Spleen (tissue), 13 donors: ENCODE data around the gene CEP170B. TPM values are rescaled to one million over a fixed set of nuclear protein-coding genes. Genes with fewer than 3 reads are reported as not detected.
A peak's percentile ranks its signal among the peaks of the same experiment; 100 is the strongest.

Experiments
- DNase-seq: peaks from one replicate; pipeline ENCODE4 v3.0.0-alpha.2; 2020
- H3K27ac ChIP-seq, 8 donors: fragments of 200-600 bp; sonication (generic) in 7 of 8; 1 replicate in 4 of 8; 2 replicates in 4 of 8; pipeline versions ENCODE4 v1.5.0 to v1.8.0; 2016 to 2021; ENCODE audit warnings: inconsistent platforms in 4 of 8, mild to moderate bottlenecking in 4 of 8, moderate library complexity in 1 of 8
- H3K27me3 ChIP-seq, 7 donors: fragments of 200-600 bp; sonication (generic) in 6 of 7; replicated peaks in 1 of 7; 1 replicate in 4 of 7; 2 replicates in 3 of 7; pipeline versions ENCODE4 v1.5.0 to v1.8.0; 2016 to 2021; ENCODE audit warnings: inconsistent platforms in 3 of 7, mild to moderate bottlenecking in 1 of 7
- H3K36me3 ChIP-seq, 6 donors: fragments of 200-600 bp; sonication (generic) in 5 of 6; 1 replicate in 4 of 6; 2 replicates in 2 of 6; pipeline versions ENCODE4 v1.5.0 to v1.8.0; 2016 to 2021; ENCODE audit warnings: inconsistent platforms in 2 of 6
- H3K4me1 ChIP-seq, 6 donors: fragments of 200-600 bp; sonication (generic) in 5 of 6; 1 replicate in 3 of 6; 2 replicates in 3 of 6; pipeline versions ENCODE4 v1.5.0 to v1.8.0; 2016 to 2021; ENCODE audit warnings: inconsistent platforms in 3 of 6
- H3K4me3 ChIP-seq, 8 donors: fragments of 200-600 bp; sonication (generic) in 7 of 8; 1 replicate in 4 of 8; 2 replicates in 4 of 8; pipeline versions ENCODE4 v1.5.0 to v1.8.0; 2016 to 2021; ENCODE audit warnings: inconsistent platforms in 4 of 8, mild to moderate bottlenecking in 4 of 8, moderate library complexity in 2 of 8
- H3K9me3 ChIP-seq, 8 donors: fragments of 200-600 bp; sonication (generic) in 7 of 8; 1 replicate in 4 of 8; 2 replicates in 4 of 8; pipeline versions ENCODE4 v1.5.0 to v1.8.0; 2016 to 2021; ENCODE audit warnings: inconsistent platforms in 4 of 8
- CTCF ChIP-seq, 11 experiments: fragments of 200-600 bp in 7 of 11; fragments of 450-650 bp in 4 of 11; sonication (generic) in 4 of 11; IDR thresholded peaks in 8 of 11; conservative IDR thresholded peaks in 3 of 11; 1 replicate in 7 of 11; 2 replicates in 4 of 11; pipeline versions ENCODE4 v1.4.0 to v1.8.0; 2016 to 2021; ENCODE audit warnings: antibody characterized with exemption in 11 of 11, inconsistent platforms in 4 of 11, mild to moderate bottlenecking in 1 of 11
- POLR2A ChIP-seq, 3 donors: fragments of 450-650 bp; IDR thresholded peaks; one replicate each; pipeline ENCODE4 v1.5.1; 2017; ENCODE audit warnings: antibody characterized with exemption in 3 of 3, mild to moderate bottlenecking in 1 of 3
- POLR2AphosphoS5 ChIP-seq, 3 donors: sonication (generic); formaldehyde crosslinking; IDR thresholded peaks; one replicate each; pipeline ENCODE4 v1.5.1; 2017; ENCODE audit warnings: antibody characterized with exemption in 3 of 3
- WGBS, 5 donors: extraction: QIAGEN DNeasy Blood & Tissue Kit in 3 of 5; methylation state at CpG; one replicate each; pipeline versions ENCODE4 v1.1.5 to v1.1.7; 2013 to 2018; 5-methylcytosine and 5-hydroxymethylcytosine counted together
- intact Hi-C: fragments of 100-400 bp; cut with DNase I; formaldehyde crosslinking; loops from one replicate; pipeline ENCODE4 v1.15.0; 2023; ENCODE audit warnings: low total_unique reads
- long read RNA-seq, 2 donors: transcript quantifications; one replicate each; lab custom pipeline, GENCODE V29; 2026
- polyA plus RNA-seq, 3 donors: library from polyadenylated mRNA; stranded (reverse); fragments of 200-250 nt; gene quantifications; one replicate each; pipeline ENCODE4 v1.2.1, GENCODE V29; 2013
- total RNA-seq, 7 donors: library from RNA; depleted of rRNA in 3 of 7; stranded (reverse); fragments of >200 nt in 3 of 7; fragmentation: NEBNext Ultra II Directional in 4 of 7; extraction: Animal tissue kit (Norgen Biotek cat#: 25700) in 4 of 7; gene quantifications; one replicate each; pipeline versions ENCODE4 v1.1.0 to v1.2.1, GENCODE V29; 2016 to 2021
- donor health status: healthy with polysubstance abuse.
- donor health status: DM: no; HTN: no; CAD: no; lungs with moderate emphysema.
- donor health status: DM: no; HTN: no; CAD: no.
- donor health status: Bipolar disorder and iron deficiency.
- donor health status: healthy.
- donor health status: DM: no; HTN: no; CAD: no.
- donor health status: DM: yes; HTN: yes; CAD: no.

The CEP170B gene
- 10 to 100 TPM in 1 of 7 donors, 1 to 10 TPM in 6; 5.2 to 12.6 (median 5.9) TPM for total RNA-seq
- 1 to 10 TPM in 1 of 3 donors, under 1 TPM in 2; 0.58 to 3.8 (median 0.72) TPM for polyA plus RNA-seq
- long read RNA-seq, donor 1, partial matches to known transcripts: 0 of 1 reads
- long read RNA-seq, donor 1, other reads (novel, unspliced or antisense): 0 of 1 reads
- long read RNA-seq, donor 2: 0 reads

- DNase-seq: peak; percentile 74
- Histone ChIP-seq H3K9me3 (no peaks in the 10 kb centered on the region), H3K27ac (peak within 1 kb of the TSS in 4 of 8 donors; percentile 31 to 55 (median 53)), H3K4me3 (peak within 1 kb of the TSS; percentile 32 to 81 (median 51)), H3K36me3 (no peaks in the 10 kb centered on the region), H3K27me3 (peaks cover 3 to 71% (median 32%) of the 10 kb centered on the region in 7 donors), H3K4me1 (peaks cover 8 to 33% (median 22%) of the 10 kb centered on the region in 6 donors)
- no peak for TF ChIP-seq POLR2A (IDR thresholded peaks at IDR 0.05)
- TF ChIP-seq POLR2AphosphoS5 (IDR thresholded peaks at IDR 0.05): no peak
- no peak for TF ChIP-seq CTCF (IDR thresholded peaks at IDR 0.05 in 8 of 11, conservative IDR thresholded peaks at IDR 0.05 in 3 of 11)
- 1 to 2% (median 1%) methylated on average over 38 to 84 of the region's 88 CpGs for WGBS, 5 donors
- intact Hi-C loops: no loop called here
Observed at GRCh38 chr14:104865081-104865630, at the start of gene CEP170B. Gene CEP170B (plus strand): TSS chr14:104865268. CDS start chr14:104868451, 3,183 bp downstream.

GRCh38 chr14:104816616-104816884 is 48.5 kb upstream of the CEP170B start:
- no peak for DNase-seq
- H3K4me3 ChIP-seq: peak overlapping the region; percentile 78 to 94 (median 90)
- peaks cover 13 to 54% (median 41%) of the 10 kb centered on the region in 6 donors for H3K4me1 ChIP-seq
- no peaks in the 10 kb centered on the region for H3K27me3 ChIP-seq
- no peak for TF ChIP-seq CTCF (IDR thresholded peaks at IDR 0.05 in 8 of 11, conservative IDR thresholded peaks at IDR 0.05 in 3 of 11)
- TF ChIP-seq POLR2A (IDR thresholded peaks at IDR 0.05): no peak
- TF ChIP-seq POLR2AphosphoS5 (IDR thresholded peaks at IDR 0.05): no peak
- peaks cover 0 to 6% (median 0%) of the 10 kb centered on the region in 6 donors for H3K36me3 ChIP-seq
- peaks cover 0 to 4% (median 0%) of the 10 kb centered on the region in 8 donors for H3K9me3 ChIP-seq
- intact Hi-C loops: no loop called here
- H3K27ac ChIP-seq: peak overlapping the region; percentile 92 to 97 (median 94)
- WGBS, 5 donors: 0 to 9% (median 5%) methylated on average over 4 to 8 of the region's 8 CpGs

GRCh38 chr14:104817930-104818713 is 46.9 kb upstream of the CEP170B start:
- DNase-seq: peak; percentile 69
- 95 to 99% (median 96%) methylated on average over 8 of the region's 8 CpGs for WGBS, 5 donors
- peaks cover 13 to 54% (median 41%) of the 10 kb centered on the region in 6 donors for H3K4me1 ChIP-seq

More at GRCh38 chr14:104817930-104818713, 46.9 kb upstream of the CEP170B start:
- no peak overlapping the region for H3K4me3 ChIP-seq
- no peaks in the 10 kb centered on the region for H3K27me3 ChIP-seq
- peaks cover 0 to 6% (median 0%) of the 10 kb centered on the region in 6 donors for H3K36me3 ChIP-seq
- intact Hi-C loops: no loop called here
- TF ChIP-seq POLR2AphosphoS5 (IDR thresholded peaks at IDR 0.05): no peak
- TF ChIP-seq POLR2A (IDR thresholded peaks at IDR 0.05): no peak
- TF ChIP-seq CTCF (IDR thresholded peaks at IDR 0.05 in 8 of 11, conservative IDR thresholded peaks at IDR 0.05 in 3 of 11): no peak
- H3K27ac ChIP-seq: no peak overlapping the region
- H3K9me3 ChIP-seq: peaks cover 0 to 4% (median 0%) of the 10 kb centered on the region in 8 donors
